Measurements from ENCODE around the gene NAA10. TPM values are rescaled to one million over a fixed set of nuclear protein-coding genes. Genes with fewer than 3 reads are reported as not detected.

NAA10 gene
- total RNA-seq, 1 experiment from 2014 or later, result 210 TPM

DNA sequence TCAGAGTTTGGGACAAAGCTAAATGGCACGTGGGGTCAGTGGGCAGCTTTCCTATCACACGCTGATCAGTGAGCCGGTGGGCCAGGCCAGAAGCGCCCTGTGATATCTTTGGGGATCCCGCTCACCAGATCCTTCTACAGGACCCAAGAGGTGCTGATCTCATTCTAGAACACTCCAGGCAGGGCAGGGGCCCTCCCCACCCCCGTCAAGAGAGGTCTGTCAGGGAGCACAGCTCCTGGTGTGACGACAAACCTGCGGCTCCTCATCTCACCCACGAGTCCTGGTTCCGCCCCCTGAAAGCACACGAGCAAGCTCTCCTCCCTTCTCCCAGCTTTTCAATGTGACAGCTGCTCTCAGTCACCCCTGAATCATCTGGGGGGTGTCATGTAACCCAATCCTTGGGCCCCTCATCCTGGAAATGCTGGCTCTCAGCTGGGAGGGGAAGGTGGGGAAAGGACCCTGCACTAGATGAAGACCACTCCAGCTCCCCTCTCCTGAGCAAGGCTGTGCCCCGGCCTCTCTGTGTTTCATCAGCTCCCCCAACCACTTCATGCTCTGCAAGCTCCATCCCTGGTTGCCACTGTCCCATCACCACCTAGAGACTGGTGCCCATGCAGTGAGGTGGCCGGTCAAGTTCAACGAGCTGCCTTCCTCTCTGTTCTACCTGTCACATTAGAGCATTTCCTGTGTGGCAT, 32.2 kb upstream of the NAA10 start:
- no peak for DNase-seq (ENCODE audit: low spot score)

DNA sequence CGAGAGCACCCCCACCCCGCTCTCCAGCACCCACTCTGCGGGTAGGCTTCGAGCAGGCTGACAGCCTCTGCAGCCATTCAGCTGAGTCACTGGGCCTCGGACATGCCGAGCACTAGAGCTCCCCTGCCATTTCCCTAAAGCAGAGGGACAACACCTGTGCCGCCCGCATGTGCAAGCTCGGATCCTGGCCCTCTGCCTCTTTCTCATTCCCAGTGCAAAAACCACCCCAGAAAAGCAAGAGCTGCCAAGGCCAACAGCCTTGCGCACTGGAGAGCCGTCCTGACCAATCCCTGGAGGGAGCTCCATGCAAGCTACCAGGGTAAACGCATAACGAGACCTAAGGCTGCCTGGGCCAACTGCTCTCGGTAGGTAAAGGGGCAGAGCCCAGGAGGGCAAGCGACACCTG, 31.4 kb upstream of the NAA10 start:
- no peak for DNase-seq (ENCODE audit: low spot score)

DNA sequence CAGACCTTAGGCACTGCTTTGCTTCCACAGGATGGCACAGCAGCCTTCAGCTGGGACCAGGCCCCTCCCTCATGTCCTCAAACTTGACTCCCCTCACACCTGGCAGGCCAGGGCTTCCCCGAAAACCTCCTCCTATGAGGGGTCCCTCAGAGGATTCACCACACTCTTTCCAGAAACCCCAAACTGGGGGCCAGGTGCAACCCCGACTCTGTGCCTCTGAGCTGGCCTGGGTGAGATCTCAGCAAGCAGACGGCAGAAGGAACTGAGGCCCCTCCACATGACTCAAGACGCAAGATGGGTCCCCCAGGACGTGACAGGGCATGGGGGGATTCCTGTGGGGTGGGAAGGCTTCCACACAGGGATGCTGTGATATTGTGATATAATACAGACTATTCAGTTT, 30.6 kb upstream of the NAA10 start:
- no peak for DNase-seq (ENCODE audit: low spot score)

DNA sequence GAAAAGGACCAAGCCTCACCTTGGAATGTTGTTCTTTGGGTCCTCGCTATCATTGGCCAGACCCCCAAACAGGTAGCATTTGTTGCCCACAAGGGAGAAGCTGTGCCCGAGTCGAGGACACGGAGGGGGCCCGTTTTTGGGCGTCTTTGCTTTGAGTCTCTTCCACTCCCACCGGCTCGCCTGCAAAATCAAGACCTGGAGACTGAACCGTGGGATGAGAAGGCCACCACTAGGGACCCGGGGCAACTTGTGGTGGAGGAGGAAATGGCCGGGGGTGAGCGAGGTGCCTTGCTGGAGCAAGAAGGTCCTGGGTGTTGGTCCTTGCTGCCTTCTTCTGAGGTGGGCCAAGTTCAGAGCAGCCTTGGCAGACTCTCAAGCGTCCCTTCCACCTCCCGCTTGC, 29.3 kb upstream of the NAA10 start:
- no peak for DNase-seq (ENCODE audit: low spot score)

DNA sequence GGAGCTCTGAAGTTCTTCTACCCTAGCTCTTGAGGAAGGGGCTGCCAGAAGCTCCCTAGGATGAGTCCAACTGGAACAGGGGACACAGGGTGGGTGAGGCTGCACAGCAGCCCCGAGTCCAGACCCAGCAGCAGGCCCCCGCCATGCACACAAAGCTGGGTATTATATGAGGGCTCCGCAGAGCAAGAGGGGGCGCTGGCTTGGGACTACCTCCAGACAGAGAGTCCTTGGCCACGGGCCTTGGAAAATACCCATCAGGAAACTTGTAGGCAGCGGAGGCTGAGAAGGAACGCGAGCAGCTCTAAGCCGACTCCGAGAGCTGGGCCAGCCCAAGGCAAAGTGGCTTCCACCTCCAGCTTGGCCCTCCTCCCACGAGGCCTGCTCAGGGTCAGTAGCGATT, 28.7 kb upstream of the NAA10 start:
- DNase-seq (ENCODE audit: low spot score), result no peak

DNA sequence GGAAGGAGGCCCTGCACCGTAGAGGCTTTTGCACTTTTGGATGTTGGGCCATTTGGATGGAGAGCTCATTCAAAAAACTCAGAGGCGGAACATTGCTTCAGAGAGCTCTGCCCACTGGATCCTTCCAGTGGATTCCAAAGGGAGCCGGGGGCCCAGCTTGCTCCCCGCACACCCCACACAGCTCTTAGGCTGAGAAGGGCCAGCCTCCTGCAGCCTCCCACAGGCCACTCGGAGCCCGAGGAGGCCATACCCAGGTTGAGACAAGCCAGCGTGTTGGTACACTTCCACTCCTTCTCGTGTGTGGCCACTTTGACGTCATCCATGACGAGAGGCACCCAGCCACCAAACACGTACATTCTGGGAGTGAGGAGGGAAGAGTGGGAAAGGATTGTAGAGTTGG, 26.5 kb upstream of the NAA10 start:
- DNase-seq (ENCODE audit: low spot score), result no peak

DNA sequence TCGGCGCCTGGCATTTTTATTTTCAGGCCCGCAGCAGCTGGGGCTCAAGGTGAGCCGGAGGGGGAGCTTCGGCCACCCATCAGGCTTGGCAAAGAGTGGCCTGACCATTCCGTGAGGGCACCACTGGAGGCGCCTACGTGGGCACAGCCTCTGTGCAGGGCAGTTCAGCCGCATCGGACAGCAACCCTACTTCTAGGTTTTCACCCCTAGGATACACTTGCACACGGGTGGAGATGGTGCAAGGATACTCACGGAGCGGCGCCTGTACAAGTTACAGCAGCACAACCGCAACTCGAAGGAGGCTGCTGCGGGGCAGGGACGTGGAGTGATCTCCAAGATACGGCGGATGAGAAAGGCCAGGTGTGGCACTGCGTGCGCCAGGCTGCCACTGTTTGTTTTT, 25.9 kb upstream of the NAA10 start:
- no peak for DNase-seq (ENCODE audit: low spot score)

DNA sequence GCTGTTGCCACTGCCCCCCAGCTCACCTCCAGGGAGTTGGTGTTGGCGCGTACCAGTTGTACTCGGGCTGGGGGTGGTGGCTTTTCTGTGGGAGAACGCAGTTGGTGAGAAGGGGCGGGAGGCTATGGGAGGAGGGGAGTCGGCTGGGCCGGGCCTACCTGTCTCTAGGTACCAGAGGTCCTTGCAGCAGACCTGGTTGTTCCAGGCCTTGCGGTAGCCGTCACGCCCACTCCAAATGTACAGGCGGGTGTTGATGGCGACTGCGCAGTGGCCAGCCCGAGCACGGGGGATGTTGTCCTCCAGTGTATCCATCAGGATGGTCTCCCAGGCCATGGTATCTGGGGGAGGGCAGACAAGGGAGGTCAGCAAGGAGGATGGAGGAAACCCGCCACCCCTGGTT, 25.2 kb upstream of the NAA10 start:
- DNase-seq (ENCODE audit: low spot score), result no peak

DNA sequence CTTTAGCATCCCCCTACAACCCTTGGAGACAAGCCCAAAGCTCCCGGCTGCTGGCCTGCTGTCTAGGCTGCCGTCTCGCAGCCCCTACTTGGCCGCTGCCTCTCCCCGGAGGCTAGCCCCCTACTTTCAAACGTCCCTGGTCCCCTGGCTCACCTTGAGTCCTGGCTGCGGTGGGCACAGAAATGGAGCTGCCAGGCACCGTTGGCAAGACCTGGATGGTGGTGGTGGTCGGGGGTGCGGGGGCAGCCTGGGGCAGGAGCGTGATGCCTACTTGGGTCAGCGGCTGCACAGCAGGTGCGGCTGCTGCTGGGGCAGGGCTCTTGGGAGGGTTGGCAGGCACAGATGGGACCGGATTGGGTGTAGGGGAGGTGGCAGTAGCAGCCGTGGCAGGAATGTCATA, 24.8 kb upstream of the NAA10 start:
- no peak for DNase-seq (ENCODE audit: low spot score)

DNA sequence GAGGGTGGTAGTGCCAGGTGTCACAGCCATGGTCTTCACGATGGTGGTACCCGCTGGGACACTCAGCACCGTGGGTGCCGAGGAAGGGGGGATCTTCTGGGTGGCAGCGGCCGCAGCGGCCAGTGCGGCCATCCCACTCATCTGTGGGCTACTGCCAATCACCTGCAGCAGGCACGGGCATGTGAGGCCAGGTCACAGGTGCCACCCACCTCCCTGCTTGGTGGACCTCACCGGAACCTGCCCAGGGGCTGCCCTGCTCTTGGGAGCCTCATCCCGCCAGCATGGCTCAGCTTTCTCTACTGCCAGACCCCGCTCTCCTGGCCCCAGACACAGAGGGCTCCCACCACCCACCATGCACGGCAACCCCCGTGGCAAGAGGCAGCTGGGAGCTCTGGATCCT, 23.8 kb upstream of the NAA10 start:
- no peak for DNase-seq (ENCODE audit: low spot score)

DNA sequence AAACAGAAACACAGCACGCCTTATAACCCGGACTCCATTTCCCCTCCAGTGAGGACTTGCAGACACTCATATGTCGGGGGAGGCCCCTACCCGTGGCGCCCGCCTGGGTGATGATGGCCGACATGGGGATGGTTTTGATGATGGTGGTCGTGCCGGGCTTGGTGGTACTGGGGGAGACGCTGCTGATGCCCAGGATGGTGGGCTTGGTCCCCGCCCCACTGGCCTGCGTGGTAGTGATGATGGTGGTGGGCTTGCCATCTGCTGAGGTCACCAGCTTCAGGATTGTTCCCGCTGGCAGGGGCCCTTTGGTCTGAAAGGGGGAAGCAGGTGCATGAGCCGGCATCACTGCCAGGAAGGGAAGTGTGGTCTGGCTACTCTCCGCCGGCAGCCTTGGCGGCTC, 22.4 kb upstream of the NAA10 start:
- DNase-seq (ENCODE audit: low spot score), result no peak

DNA sequence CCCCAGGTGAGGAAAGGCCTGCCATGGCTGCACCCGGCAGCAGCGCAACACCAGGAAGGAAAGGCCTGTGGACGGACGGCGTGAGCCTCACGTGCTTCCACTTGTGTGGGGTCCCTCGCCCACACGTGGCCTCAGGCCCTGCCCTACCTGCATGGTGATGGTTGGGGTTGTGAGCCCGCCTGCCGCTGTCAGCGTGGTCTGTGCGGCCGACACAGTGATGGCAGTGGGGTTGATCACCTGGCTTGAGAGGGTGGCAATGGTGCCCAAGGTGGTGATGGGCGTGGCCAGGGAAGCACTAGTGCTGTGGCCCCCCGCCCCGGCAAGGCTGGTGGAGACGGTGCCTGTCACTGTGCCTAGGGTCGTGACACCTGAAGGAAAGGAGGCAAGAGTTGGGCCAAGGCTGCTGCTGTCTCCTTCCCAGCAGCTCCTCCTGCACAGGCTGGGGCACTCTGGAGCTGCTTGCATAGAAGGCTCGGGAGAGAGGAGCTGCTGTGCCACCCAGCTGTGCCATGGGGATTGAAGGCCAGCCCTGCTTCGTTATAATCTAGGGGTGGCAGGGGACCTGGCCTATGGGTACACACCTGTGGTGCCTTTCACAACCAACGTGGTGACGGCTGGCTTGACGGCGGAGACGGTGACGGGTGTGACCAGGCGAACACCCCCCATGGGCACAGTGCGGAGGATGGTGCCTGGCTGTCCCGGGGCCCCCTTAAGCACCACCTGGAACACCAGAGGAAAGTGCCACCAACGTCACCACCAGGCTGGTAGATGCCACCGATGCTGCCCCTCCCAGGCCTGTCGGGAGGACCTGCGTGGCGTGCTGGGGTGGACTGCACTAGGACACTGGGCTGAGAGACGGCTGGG, 21.4 kb upstream of the NAA10 start:
- no peak for DNase-seq (ENCODE audit: low spot score)

DNA sequence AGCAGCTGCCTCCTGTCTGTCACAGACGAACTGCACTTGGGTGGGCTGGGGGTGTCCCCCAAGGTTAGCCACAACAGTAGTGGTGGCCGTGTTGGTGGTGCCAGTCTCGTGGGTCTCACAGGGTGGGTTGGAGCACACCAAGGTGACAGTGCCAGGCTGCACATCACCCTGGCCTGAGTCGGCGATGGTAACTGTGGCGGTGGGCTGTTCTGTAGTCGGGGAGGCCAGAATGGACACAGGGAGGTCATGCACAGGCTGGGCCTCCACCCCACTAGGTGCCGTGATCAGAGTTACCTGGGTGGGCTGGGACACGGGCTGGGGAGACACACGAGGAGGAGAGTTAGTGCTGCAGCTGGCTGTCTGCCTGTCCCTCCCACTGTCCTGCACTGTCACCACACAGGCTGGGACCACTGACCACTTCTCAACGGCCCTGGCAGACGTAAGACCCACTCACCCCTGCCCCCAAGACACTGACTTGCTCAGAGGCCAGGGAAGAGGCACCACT, 20.4 kb upstream of the NAA10 start:
- DNase-seq (ENCODE audit: low spot score), result no peak

DNA sequence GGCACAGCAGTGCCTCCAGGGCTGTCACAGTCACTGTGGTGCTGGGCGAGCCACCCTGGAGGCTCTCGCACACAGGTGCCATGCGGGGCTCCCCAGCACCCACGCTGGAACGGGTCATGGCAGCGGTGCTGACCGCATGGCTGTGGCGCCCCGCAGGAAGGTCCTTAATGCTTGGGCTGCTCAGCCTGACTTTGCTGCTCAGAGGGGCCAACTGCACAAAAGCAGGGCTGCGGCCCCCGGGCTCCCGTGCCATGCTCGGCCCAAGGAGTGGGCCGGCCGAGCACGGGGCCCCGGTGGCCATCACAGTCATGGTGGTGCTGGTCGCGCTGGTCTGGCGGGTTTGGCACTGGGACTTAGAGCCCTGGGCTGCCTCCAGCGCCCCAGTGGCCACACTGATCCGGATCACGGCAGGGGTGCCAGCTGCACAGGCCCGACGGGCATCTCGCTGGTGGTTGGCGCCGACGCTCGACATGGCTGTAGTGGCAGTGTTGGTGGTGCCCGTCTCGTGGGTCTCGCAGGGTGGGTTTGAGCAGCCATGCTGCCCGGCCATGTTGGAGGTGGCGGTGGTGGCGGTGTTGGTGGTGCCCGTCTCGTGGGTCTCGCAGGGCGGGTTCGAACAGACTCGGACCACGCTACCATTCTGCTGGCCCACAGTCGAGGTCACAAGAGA, 19.9 kb upstream of the NAA10 start:
- no peak for DNase-seq (ENCODE audit: low spot score)

DNA sequence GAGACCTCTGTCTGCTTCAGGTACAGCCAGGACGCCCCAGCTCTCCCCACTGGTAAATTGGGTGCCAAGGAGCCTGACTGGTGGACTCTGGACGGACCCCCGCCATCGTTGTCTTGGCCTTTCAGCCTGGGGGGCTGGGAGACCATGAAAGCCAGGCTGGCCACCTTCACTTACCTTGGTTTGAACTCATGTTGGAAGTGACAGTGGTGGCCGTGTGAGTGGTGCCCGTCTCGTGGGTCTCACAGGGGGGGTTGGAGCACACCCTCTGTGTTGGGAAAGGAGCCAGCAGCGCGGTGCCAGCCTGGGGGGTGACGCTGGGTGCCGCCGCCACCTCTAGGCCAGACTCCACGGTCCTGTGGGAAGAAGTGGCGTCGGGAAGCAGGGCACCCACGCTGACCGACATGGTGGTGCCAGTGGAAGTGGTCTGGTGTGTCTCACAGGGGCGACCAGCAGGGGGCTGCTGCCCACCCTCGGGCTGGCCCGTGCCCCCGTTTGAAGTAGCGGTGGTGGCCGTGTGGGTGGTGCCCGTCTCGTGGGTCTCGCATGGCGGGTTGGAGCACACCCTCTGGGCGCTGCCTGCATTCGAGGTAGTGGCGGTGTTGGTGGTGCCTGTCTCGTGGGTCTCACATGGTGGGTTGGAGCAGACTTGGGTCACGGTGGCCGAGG, 19.2 kb upstream of the NAA10 start:
- no peak for DNase-seq (ENCODE audit: low spot score)

DNA sequence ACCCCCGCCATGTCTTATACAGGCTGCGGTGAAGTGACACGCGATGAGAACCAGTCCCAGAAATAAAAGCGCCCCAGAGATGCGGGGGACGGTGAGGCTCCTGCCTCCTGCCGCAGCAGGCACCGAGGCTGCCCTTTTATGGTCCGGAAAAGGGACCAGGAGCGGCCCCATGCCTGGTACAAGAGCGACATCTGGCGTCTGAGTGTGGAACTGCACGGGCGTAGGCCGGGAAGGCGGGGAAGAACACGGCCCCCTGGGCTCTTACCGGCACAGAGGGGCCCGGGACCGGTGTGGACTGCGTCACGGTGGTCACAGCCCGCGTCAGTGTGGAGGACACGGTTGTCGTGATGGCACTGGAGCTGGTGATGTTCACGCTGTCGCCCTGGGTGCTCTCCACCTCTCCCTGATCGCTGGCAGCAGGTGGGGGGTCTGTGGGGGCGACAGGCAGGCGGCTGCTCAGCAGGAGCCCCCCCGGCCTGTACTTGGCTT, 18.5 kb upstream of the NAA10 start:
- peak; percentile 55 for DNase-seq (ENCODE audit: low spot score)

DNA sequence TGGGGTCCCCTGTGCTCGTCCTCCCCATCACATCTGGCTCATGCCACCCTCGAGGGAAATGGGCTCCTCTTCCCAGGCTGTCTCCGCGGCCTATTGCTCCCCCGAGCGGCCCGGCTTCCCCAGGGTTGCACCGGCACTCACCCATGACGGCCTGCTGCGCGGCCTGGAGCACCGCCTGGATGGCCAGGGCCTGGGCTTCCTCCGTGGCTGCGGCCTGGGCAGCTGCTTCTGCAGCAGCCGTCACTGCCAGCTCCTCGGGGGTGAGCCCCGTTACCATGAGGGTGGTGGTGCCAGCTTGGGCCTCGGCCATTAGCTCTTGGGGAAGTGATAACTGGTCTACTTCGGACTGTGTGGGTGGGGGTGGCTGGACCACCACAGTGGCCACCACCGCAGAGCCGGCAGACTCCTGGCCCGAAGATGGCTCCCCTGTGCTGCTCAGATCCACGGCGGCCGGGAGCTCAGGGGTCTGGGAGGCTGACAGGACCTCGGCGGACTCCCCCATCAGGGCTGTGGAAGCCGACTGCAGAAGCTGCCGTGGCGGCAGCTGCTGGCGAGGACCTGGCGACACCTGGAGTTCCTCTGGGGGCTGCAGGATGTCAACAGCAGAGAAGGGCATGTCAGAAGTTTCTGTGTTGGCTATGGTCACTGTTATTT, 17.7 kb upstream of the NAA10 start:
- DNase-seq (ENCODE audit: low spot score), result no peak

DNA sequence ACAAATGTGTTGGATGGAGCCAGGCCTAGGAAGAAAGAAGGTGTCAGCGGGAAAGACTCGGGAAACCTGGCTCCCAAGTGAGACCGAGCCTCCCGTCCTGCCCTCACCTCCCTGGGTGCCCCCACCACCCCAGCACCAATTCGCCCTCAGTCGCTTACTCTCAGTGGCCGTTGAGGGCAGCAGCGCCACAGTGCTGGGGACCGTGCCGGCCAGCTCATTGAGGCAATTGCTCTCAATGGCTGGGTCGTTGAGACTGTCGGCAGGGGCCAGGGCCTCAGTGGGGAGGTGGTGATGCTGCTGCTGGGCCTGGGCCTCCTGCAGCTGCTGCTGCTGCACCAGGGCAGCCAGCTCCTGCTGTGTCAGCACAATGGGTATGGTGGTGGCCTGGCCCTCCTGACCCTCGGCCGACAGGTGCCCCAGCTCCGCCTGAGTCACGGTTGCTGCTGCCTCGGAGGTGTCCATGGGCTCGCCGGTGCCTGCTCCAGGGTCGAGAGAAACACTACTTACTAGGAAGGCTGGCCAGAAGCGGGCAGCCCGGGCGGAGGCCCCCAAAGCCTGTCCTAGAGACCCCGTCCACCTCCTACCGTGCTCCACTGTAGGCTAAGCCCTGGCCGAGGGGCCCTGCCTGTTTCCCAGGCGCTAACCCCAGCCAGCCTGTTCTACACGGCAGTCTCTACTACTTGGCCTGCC, 17.0 kb upstream of the NAA10 start:
- no peak for DNase-seq (ENCODE audit: low spot score)

DNA sequence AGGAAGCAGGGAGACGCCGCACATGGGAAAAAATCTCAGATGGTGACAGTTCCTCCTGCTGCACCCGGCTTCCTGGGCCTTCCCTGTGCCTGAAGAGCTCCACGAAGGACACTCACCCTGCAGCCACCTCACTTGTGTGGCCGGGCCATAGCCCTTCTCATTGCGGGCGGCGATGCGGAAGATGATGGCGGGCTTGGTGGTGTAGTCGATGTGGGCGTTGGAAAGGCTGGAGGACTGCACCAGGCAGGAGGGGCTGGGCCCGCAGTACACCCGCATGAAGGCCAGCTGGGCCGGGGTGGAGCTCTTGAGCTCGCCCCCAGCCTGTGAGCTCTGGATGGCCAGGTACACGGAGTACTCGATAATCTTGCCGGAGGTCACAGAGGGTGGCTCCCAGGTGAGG, 15.3 kb upstream of the NAA10 start:
- no peak for DNase-seq (ENCODE audit: low spot score)

DNA sequence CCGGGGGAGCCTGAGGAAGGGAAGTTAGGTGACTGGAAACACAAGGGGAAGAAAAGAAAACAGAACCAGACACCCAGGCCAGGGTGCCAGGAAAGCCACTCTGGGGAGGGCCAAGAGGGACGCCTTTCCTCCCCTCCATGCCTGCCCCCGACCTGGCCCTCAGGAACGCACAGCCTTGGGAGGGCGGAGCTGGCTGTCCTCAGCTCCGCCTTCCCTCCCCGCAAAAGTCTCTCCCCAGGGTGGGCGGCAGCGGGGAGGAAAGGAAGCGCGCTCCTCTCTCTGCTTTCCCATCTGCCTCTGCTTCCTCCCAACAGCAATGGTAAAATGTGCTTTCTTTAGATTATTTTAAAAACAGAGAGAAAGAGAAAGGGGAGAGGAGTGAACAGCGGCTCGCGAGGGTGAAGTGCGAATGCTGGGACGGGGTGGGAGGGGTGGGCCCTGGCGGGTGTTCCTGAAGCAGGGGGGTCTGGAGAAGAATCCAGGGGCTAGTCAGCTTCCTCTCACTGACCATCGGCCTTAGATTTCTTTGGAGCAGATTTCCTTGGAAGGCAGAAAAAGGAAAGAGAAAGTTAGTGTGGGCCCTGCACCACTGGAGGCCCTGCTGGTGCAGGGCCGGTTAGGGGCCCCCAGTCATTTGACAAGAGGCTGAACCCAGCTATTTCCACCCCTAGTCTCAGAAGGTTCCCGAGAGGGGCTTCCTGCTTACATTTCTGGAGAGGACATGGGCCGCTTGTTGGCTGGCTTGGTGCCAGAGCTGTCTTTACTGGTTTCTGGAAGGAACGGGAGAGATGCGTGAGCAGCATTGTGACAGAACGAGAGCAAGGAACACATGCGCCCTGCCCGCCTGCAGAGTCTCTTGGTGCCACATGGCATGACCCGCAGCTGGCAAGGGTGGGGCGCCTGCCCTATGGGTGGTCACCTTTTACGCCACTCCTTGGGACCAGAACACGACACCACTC, 14.3 kb upstream of the NAA10 start:
- no peak for DNase-seq (ENCODE audit: low spot score)
